Measurements from ENCODE around the gene UAP1L1.

The UAP1L1 gene

GRCh38 chr9:137077758-137078693 lies 709 bp downstream of the UAP1L1 start:
- DNase-seq: no peak

- DNase-seq: no peak
Observed at GRCh38 chr9:137078701-137079400, 1.5 kb downstream of the UAP1L1 start.

GRCh38 chr9:137079401-137079787 lies 2.1 kb downstream of the UAP1L1 start:
- DNase-seq: no peak

- no peak for DNase-seq
Observed at GRCh38 chr9:137080260-137081122, 3.2 kb downstream of the UAP1L1 start.

- no peak for DNase-seq
Observed at GRCh38 chr9:137082222-137082924, 5.1 kb downstream of the UAP1L1 start.

- no peak for DNase-seq
Observed at GRCh38 chr9:137082925-137083290, 5.6 kb downstream of the UAP1L1 start.

DNA sequence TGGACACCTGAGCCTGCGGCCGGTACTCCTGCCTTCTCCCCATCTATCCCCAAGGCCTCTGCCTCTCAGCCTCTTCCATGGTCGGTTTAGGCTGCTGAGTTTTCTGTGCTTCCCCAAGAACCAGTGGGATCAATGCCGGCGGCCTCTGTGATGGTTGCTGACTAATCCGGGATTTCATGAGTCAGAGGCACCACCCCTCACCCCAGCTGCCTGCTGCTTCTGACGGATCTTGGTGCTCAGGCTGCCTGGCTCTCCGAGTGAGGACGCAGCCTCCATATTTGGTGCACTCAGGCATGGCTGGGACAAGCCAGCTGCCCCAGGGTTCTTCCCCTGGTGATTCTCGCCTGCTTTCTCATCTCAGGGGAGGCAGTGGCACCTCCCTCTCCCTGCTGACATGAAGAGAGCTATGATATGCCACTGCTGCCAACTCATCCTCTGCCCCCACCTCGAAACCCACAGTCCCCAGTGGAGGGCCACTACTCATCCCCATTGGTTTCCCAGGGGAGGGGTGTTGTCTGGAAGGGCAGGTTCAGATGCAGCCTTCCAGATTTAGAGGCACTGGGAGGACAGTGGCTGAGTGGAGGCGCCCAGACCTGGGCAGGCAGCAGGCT lies 6.2 kb downstream of the UAP1L1 start:
- no peak for DNase-seq

GRCh38 chr9:137084526-137084925 lies 7.2 kb downstream of the UAP1L1 start:
- DNase-seq: no peak

DNA sequence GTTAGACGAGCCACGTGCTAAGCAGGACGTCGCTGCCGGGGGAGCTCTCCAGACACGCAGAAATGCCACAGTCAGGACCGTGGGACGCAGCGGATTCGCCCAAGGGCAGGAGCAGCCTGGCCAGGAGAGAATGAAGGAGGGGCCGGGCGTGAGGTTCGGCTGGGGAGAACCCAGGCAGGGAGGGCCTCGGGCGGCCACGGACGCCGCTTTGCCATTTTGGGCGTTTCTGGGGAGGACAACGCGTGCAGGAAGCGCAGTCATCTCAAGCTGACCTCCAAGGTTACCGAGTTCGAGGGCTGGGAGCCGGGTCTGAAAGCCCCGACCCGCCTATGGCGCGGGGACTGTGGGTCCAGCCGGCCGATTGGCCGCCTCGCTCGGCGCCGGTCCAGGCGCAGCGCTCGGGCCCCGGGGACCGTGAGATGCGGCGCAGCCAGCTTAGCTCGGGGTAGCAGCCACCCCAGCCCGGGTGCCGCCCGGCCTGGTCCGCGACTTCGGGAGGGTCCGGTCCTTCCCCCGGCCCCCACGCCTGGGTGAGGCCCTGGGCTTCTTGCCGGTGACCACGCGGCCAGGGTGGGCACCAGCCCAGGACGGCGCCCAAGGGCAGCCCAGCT lies 8.7 kb downstream of the UAP1L1 start:
- DNase-seq: no peak

DNA sequence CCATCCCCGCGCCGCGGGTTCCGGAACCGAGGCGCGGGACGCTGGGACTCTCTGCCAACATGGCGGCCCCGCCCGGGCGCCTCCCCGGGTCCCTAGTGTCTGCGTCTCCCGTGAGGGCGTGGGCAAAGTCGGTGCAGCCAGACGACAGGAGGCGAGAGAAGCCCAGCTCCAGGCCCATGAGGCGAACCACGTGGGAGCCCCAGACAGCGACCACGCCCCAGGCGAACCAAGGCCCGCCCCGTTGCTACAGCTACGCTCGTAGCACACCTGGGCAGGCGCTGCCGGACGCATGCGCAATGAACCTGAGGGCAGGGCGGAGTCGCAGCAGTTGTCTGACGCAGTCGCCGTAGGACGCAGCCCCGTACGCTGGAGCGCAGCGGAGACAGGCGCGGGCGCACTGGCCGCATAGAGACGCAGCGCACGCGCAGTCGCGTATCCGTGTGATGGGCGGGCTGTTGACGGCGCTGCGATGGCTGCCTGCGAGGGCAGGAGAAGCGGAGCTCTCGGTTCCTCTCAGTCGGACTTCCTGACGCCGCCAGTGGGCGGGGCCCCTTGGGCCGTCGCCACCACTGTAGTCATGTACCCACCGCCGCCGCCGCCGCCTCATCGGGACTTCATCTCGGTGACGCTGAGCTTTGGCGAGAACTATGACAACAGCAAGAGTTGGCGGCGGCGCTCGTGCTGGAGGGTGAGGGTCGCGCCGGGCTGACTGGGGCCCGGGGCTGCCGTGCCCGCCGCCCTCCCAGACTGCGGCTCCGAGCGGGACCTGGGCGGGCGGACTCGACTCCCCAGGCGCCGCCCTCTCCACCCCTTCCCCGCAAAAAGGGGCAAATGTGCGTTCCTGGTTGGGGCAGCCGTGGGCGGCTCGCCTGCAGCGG lies 9.5 kb downstream of the UAP1L1 start, which contains the start of gene MAN1B1:
TSS of gene MAN1B1 (plus strand) at position 455 of the 878 bp plus-strand sequence. CDS start at position 470, 15 bp downstream.
- DNase-seq: peak; percentile 44 to 92

- DNase-seq: no peak
Observed at GRCh38 chr9:137087409-137087925, 10.2 kb downstream of the UAP1L1 start.

DNA sequence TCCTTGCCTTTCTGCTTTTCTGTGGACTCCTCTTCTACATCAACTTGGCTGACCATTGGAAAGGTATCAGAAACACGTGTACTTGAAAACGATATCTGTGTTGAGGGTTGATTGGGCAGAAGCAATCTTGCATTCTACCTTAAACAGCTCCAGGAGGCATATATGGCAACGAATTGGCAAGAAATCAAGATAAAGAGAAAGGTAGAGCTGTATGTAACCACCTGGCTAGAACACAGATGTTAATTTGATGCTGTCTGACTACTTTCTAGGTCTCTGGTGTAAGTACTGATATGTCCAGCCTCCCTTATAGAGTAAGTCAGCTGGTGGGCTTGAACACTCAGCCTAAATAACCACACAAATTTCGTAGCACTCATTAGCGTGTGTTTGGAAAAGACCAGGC lies 10.8 kb downstream of the UAP1L1 start:
- no peak for DNase-seq

- DNase-seq: no peak
Observed at GRCh38 chr9:137089232-137089947, 12.1 kb downstream of the UAP1L1 start.

DNA sequence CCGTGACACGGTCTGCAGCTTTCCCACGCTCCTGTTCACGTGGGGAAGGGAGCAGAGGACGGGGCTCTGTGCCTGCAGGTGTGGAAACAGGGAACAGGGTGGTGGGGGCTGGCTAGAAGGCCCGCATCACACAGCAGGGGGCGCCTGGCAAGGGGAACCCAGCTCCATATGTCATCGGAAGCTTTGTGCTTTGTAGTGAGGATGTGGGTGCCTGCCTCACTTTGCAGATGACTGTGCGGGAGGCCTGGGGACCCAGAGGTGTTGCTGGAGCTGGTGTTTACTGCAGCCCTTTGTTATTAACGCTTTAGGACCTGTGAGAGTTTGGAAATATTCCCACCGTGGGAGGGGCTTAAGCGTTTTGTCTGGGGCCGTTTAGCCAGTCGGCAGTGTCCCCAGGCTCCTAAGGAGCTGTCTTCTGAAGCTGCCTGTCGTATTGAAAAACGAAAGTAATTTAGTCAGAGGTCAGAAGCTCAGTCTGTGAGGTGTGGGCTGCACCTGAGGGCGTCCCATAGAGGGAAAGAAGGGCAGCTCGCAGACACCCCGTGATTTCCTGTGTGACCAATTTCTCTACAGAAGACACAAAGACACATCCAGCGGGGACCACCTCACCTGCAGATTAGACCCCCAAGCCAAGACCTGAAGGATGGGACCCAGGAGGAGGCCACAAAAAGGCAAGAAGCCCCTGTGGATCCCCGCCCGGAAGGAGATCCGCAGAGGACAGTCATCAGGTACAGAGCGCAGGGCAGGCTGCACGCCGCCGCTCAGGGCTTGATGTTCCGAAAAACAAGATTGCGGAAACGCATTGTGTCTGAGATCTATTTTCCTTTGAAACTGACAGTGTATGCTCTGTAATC lies 18.6 kb downstream of the UAP1L1 start:
- DNase-seq: no peak

GRCh38 chr9:137096785-137097546 lies 19.6 kb downstream of the UAP1L1 start:
- DNase-seq: no peak

- no peak for DNase-seq
Observed at GRCh38 chr9:137097761-137098462, 20.6 kb downstream of the UAP1L1 start.

DNA sequence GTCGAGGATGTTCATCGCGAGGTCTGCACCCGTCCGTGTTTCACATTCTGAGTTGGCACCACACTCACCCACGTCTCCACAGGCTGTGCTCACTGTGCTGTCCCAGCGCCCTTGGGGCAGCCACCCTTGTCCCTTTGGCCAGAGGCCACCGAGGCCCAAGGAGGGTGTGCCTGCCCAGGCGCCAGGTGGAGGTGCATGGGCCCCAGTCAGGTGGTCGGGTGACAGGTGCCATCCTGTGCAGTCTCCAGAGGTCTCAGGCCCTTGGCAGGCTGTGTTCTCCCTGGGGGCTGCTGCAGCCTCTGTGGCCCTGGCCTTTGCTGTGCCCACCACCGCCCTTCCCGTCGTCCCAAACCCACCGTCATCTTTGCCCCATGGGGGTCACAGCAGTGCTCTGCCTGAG lies 21.9 kb downstream of the UAP1L1 start:
- DNase-seq: no peak

Data from cerebellar nuclear complex (tissue), 1 donor.